B cell (primary cell): ENCODE results near the gene IFRD2.

Experiments
- EZH2 ChIP-seq: IDR thresholded peaks from 2 replicates; pipeline ENCODE4 v1.6.1; 2012; ENCODE audit warnings: borderline replicate concordance, low read depth, mild to moderate bottlenecking, moderate library complexity, low read length; ENCODE audit not compliant: insufficient read depth, poor library complexity, severe bottlenecking
- TF ChIP-seq, protein P1 (sequence below): fragments of 200-600 bp; IDR thresholded peaks from one replicate; pipeline ENCODE4 v1.8.0; 2022; ENCODE audit warnings: antibody characterized with exemption, mild to moderate bottlenecking

DNA sequence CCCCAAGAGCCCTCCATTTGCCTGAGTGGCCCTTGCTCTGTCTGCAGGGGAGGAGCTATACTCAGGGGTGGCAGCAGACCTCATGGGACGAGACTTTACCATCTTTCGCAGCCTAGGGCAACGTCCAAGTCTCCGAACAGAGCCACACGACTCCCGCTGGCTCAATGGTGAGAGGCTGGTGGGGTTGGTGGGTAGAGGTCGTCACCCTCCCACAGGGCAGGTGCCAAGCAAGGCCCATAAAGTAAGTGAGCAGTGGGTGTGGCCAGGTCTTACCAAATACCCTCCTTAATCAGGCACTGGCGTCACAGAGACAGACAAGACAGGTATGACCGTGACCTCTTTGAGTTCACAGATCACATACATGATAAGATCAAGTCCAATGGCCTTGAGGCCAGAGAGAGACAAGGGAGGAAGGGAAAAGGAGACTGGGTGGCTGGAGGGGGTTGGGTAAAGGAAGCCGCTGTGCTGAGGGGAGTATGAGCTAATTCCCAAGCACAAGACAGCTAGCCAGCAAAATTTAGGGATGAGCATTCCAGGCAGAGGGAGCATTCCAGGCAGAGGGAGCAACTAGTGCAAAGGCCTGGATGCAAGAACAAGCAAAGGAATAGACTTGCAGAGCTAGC is 20.8 kb downstream of the IFRD2 start:
- TF ChIP-seq, protein P1, sequence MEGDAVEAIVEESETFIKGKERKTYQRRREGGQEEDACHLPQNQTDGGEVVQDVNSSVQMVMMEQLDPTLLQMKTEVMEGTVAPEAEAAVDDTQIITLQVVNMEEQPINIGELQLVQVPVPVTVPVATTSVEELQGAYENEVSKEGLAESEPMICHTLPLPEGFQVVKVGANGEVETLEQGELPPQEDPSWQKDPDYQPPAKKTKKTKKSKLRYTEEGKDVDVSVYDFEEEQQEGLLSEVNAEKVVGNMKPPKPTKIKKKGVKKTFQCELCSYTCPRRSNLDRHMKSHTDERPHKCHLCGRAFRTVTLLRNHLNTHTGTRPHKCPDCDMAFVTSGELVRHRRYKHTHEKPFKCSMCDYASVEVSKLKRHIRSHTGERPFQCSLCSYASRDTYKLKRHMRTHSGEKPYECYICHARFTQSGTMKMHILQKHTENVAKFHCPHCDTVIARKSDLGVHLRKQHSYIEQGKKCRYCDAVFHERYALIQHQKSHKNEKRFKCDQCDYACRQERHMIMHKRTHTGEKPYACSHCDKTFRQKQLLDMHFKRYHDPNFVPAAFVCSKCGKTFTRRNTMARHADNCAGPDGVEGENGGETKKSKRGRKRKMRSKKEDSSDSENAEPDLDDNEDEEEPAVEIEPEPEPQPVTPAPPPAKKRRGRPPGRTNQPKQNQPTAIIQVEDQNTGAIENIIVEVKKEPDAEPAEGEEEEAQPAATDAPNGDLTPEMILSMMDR: no peak
- no peak for TF ChIP-seq EZH2
